WTC11 (cell line): ENCODE measurements around the gene C3.

ENCODE experiments used
- CBFB ChIP-seq: sonication (generic); formaldehyde crosslinking; IDR thresholded peaks from 2 replicates; pipeline ENCODE4 v1.8.1; 2022; ENCODE audit warnings: mild to moderate bottlenecking, low read depth, missing genetic modification reagents
- FOXK1 ChIP-seq: sonication (generic); formaldehyde crosslinking; IDR thresholded peaks from 2 replicates; pipeline ENCODE4 v1.8.0; 2022; ENCODE audit warnings: mild to moderate bottlenecking, moderate library complexity, missing genetic modification reagents
- HMGXB4 ChIP-seq: sonication (generic); formaldehyde crosslinking; IDR thresholded peaks from 2 replicates; pipeline ENCODE4 v1.8.1; 2023; ENCODE audit warnings: mild to moderate bottlenecking, moderate library complexity, missing genetic modification reagents
- SP1 ChIP-seq: sonication (generic); formaldehyde crosslinking; conservative IDR thresholded peaks from 2 replicates; pipeline ENCODE4 v1.8.1; 2022; ENCODE audit warnings: missing genetic modification reagents
- ZNF396 ChIP-seq: fragments of 250-450 bp; sonication (Bioruptor Pico); IDR thresholded peaks from 2 replicates; pipeline ENCODE4 v1.8.0; 2021; ENCODE audit warnings: mild to moderate bottlenecking, moderate library complexity, borderline replicate concordance

GRCh38 chr19:6723738-6724137, 3.3 kb upstream of the C3 start:
- TF ChIP-seq HMGXB4 (no peak), ZNF396 (no peak), SP1 (CRISPR knock-in tag) (no peak), FOXK1 (CRISPR knock-in tag) (no peak), CBFB (CRISPR knock-in tag) (no peak)
